Muscle layer of duodenum (tissue), 2 donors: ENCODE measurements around the gene ECHS1.
"Not testable (repeated sequence)": the region's sequence is repeated elsewhere in the genome, so short reads cannot be mapped to it uniquely, and the experiment has no call there.

Experiments
- H3K27ac ChIP-seq: one replicate; pipeline ENCODE4 v1.7.0; 2013; ENCODE audit warnings: mild to moderate bottlenecking, low read length
- H3K27me3 ChIP-seq: one replicate; pipeline ENCODE4 v1.7.0; 2013; ENCODE audit warnings: low read depth, mild to moderate bottlenecking, control low read depth, low read length
- H3K36me3 ChIP-seq, 2 donors: one replicate each; pipeline ENCODE4 v1.7.0; 2013; ENCODE audit warnings: low read length in 2 of 2, control low read depth in 1 of 2, mild to moderate bottlenecking in 1 of 2; ENCODE audit not compliant: insufficient read depth in 2 of 2, control insufficient read depth in 1 of 2
- H3K4me1 ChIP-seq, 2 donors: one replicate each; pipeline ENCODE4 v1.7.0; 2013; ENCODE audit warnings: low read length in 2 of 2, mild to moderate bottlenecking in 2 of 2, control low read depth in 1 of 2, moderate library complexity in 1 of 2; ENCODE audit not compliant: insufficient read depth in 2 of 2, control insufficient read depth in 1 of 2
- H3K4me3 ChIP-seq, 2 donors: one replicate each; pipeline ENCODE4 v1.7.0; 2013; ENCODE audit warnings: low read length in 2 of 2, low read depth in 1 of 2, mild to moderate bottlenecking in 1 of 2
- H3K9me3 ChIP-seq, 2 donors: one replicate each; pipeline ENCODE4 v1.7.0; 2013; ENCODE audit warnings: low read length in 2 of 2, control low read depth in 1 of 2, mild to moderate bottlenecking in 1 of 2; ENCODE audit not compliant: control insufficient read depth in 1 of 2
- donor health status: healthy.

Gene ECHS1

GRCh38 chr10:133375357-133376115, 2.4 kb upstream of the ECHS1 start:
- H3K36me3 ChIP-seq, result peaks cover 1 to 4% of the 10 kb centered on the region in 2 donors
- H3K4me3 ChIP-seq, result no peak overlapping the region
- H3K27ac ChIP-seq, result no peak overlapping the region
- H3K4me1 ChIP-seq, result peaks cover 0 to 32% of the 10 kb centered on the region in 2 donors
- no peaks in the 10 kb centered on the region for H3K27me3 ChIP-seq
- H3K9me3 ChIP-seq, result no peaks in the 10 kb centered on the region

DNA sequence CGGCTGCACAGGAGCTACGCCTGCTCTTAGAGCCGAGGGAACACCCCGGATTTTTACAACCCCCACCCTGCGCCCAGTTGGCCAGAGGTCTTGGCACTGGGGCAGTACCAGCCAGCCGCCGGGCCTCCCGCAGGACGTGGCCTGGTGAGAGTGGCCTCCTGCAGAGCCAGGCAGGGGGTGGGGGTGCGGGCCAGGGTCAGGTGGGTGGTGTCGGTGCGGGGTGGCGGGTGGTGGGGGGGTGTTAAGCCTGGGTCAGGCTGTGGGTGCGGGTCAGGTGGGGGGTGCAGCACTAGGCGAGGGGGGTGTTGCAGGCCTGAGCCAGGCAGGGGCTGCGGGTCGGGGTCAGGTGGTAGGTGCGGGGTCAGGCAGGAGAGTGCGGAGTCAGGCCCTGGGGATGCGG, 647 bp downstream of the ECHS1 start:
- no peak overlapping the region for H3K27ac ChIP-seq
- peaks cover 0 to 15% of the 10 kb centered on the region in 2 donors for H3K4me1 ChIP-seq
- H3K4me3 ChIP-seq, result peak overlapping the region in 1 of 2 donors; percentile 46
- no peaks in the 10 kb centered on the region for H3K9me3 ChIP-seq
- H3K36me3 ChIP-seq, result peaks cover 25 to 30% of the 10 kb centered on the region in 2 donors
- H3K27me3 ChIP-seq, result no peaks in the 10 kb centered on the region

DNA sequence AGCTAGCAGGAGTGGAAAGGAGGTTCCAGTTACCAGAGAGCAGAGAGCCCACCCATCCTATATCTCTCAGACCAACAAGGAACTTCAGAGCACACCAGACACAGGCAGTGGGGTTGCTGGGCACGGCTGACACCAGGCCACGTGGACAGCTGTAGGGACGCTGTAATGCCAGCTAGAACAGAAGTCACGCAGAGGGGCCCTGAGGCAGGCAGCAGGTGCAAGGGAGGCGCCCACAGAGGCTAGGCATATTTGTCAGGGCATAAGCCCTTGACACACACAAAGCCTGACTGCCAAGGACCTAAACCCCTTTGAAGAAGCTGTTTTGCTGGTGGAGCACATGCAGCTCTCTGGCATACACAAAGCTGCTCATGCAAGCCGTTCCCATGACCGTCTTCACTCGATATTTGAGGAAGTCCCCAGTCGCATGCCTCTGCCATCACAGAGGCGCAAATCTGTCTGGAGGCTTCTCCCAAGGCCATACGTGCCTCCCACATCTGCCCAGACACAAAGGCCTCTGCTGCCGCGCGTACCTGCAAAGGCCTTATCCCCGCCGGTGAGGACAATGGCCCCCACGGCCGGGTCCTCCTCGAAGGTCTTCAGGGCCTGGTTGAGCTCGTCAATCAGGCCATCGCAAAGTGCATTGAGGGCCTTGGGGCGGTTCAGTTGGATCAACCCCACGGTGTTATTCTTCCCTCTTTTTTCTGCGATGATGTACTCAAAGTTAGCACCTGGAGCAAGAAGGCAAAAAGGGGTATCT, 2.9 kb downstream of the ECHS1 start:
- H3K36me3 ChIP-seq, result peaks cover 39 to 48% of the 10 kb centered on the region in 2 donors

DNA sequence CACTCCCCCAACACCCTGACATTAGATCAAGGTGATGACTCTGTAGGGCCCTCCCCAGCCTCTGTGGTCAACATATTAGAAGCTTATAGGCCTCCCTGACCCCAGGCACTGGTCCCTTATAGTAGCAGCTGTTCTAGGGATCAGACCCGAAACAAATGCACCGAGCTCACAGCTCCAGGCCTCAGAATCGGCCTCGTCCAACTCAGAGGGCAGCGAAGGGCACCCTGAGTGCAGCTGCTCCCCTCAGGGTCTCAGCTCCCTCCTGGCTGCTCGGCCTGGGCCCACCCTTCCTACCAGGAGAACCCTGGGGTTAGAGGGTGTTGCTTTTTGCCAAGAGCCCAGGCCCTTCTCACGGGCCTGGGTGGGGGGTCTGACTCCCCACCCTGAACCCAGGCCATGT, 5.0 kb downstream of the ECHS1 start:
- Histone ChIP-seq H3K4me3 (no peak overlapping the region), H3K4me1 (peaks cover 0 to 9% of the 10 kb centered on the region in 2 donors)

More for the DNA sequence above, 2.9 kb downstream of the ECHS1 start:
- Histone ChIP-seq H3K4me1 (peaks cover 0 to 15% of the 10 kb centered on the region in 2 donors), H3K4me3 (no peak overlapping the region), H3K27ac (no peak overlapping the region), H3K27me3 (no peaks in the 10 kb centered on the region), H3K9me3 (no peaks in the 10 kb centered on the region)

DNA sequence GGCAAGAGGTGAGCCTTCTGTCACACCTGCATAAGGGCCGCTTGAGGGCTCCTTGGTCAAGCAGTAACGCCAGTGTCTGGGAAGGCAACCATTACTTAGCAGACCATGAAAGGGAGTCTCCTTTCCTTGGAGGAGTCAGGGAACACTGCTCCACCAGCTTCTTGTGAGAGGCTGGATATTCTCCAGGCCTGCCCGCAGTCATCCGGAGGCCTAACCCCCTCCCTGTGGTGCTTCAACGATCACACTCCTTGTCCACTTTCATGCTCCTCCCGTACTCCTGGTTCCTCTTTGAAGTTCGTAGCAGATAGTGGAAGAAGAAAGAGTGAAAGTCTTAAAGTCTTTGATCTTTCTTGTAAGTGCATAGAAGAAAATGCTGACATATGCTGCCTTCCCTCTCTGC, 5.7 kb downstream of the ECHS1 start:
- not testable (repeated sequence) for H3K9me3 ChIP-seq, H3K4me3 ChIP-seq, H3K4me1 ChIP-seq, H3K27ac ChIP-seq, H3K27me3 ChIP-seq
- H3K36me3 ChIP-seq, result peaks cover 50 to 75% of the 10 kb centered on the region in 2 donors

More for the DNA sequence above, 5.0 kb downstream of the ECHS1 start:
- Histone ChIP-seq H3K36me3 (peaks cover 48 to 68% of the 10 kb centered on the region in 2 donors), H3K27ac (no peak overlapping the region), H3K27me3 (no peaks in the 10 kb centered on the region), H3K9me3 (no peaks in the 10 kb centered on the region)

DNA sequence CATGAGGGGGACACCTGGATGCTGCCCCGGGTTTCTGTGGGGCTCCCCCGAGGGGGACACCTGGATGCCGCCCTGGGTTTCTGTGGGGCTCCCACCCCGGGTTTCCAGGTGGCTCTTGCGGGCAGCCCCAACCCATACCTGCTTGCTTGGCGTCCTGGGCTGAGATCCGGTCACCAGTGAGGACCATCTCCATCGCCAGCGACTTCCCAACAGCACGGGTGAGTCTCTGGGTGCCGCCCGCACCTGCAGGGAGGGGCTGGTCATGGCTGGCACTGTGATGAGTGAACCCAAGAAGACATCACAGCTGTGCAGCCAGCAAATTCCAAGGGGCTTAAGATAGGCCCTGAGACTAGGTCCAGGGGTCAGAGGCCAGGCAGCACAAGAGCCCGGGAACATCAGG, 6.4 kb downstream of the ECHS1 start:
- Histone ChIP-seq H3K27ac (no peak overlapping the region), H3K36me3 (peaks cover 55 to 82% of the 10 kb centered on the region in 2 donors), H3K27me3 (no peaks in the 10 kb centered on the region), H3K4me1 (peaks cover 0 to under 1% of the 10 kb centered on the region in 2 donors), H3K4me3 (no peak overlapping the region), H3K9me3 (no peaks in the 10 kb centered on the region)

- Histone ChIP-seq H3K4me1 (no peaks in the 10 kb centered on the region), H3K4me3 (no peak overlapping the region), H3K9me3 (no peaks in the 10 kb centered on the region), H3K27ac (no peak overlapping the region), H3K36me3 (peaks cover 55 to 84% of the 10 kb centered on the region in 2 donors), H3K27me3 (no peaks in the 10 kb centered on the region)
Observed at GRCh38 chr10:133366130-133366478, 7.0 kb downstream of the ECHS1 start.

DNA sequence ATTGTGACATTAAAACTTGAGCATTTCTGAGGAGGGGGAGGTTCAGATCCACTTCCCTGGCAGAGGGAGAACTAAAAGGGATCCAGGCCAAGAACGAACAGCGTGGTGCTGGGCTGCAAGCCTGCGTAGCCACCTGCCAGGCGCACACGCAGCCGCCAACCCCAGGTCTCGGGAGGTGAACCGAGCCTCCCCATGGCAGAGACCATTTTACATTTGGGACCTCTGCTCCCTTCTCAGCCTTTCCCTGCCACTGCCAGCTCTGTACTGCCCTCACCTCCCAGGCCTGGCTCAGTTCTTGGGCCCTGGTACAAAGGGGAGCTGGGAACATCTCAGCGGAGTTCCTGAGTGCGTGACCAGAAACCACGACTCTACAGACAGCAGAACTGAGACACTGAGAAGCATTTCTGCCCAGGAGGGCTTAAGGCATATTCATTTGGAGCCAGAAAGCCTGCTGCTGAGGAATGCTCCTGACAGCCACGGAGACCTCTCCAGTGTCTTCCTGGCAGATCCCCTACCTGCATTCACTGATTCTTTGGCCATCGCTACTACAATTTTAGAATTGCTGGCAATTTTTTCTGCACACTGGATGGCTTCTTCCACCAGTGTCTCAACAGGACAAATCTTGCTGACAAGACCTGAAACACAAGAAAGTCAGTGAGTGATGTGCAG, 7.6 kb downstream of the ECHS1 start:
- peaks cover 54 to 83% of the 10 kb centered on the region in 2 donors for H3K36me3 ChIP-seq
- H3K27me3 ChIP-seq, result no peaks in the 10 kb centered on the region
- H3K27ac ChIP-seq, result no peak overlapping the region
- no peak overlapping the region for H3K4me3 ChIP-seq
- no peaks in the 10 kb centered on the region for H3K9me3 ChIP-seq
- no peaks in the 10 kb centered on the region for H3K4me1 ChIP-seq

DNA sequence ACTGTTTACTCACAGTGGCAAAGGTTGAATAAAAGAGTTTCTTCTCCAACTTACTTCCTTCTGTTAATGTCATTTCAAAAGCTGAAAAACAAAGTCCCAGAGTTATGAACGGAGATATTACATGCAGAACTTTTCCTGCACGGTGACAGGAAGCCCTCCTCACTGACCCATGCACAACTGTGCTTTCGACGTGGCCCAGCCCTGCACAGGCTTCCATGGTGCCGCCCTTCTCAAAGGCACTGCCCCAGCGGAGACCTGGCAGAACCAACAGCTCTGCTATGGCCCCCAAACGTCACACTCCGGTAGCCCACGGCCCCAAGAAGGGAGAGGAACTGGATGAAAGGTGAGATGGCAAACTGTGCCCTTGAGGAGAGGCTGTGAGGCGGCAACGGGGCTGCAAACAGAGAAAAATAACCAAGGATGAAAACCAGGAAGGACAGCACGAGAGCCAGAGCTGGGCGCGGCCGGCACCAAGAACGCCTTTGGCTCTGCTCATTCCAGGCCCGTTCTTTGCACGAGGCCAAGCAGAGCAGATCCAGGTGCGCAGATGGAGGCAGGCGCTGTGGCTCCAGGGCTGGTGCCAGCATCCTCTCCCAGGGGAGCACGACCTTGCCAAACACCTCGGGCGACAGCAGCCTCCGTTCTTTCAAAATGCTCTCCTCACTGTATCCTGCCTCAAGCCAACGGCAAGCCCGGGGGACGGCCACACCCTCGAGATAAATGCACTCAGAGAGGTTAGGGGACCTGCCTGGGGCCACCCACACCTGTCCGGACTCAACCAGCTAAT, 8.3 kb downstream of the ECHS1 start:
- Histone ChIP-seq H3K27me3 (no peaks in the 10 kb centered on the region), H3K4me3 (no peak overlapping the region), H3K27ac (no peak overlapping the region), H3K9me3 (no peaks in the 10 kb centered on the region), H3K36me3 (peaks cover 47 to 76% of the 10 kb centered on the region in 2 donors), H3K4me1 (no peaks in the 10 kb centered on the region)

DNA sequence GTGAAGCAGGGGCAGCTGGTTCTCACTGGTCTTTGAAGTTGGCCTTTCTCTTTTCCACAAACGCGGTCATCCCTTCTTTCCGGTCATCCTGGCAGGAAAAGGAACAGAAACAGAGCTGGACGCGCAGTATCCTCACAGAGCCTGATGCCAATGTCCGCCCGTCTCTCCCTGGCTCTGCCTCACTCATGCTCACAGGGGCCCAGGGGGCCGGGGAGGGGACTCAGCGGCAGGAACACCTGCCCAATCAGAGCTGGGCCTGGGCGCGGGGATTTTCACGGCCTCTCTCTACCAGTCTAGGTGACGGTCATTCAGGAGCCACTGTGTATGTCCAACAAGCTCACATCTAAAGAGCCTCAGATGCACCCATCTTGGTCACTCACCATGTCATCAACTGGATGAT, 10.3 kb downstream of the ECHS1 start:
- no peaks in the 10 kb centered on the region for H3K9me3 ChIP-seq
- peaks cover 30 to 57% of the 10 kb centered on the region in 2 donors for H3K36me3 ChIP-seq
- H3K4me1 ChIP-seq, result no peaks in the 10 kb centered on the region
- no peak overlapping the region for H3K4me3 ChIP-seq
- H3K27me3 ChIP-seq, result no peaks in the 10 kb centered on the region
- no peak overlapping the region for H3K27ac ChIP-seq
